SU-DHL-6 (cell line): ENCODE results near the gene DERL2.

ENCODE experiments used
- H2AFZ ChIP-seq: fragments of 200-600 bp; sonication (generic); 2 replicates; pipeline ENCODE4 v1.6.1; 2014; ENCODE audit warnings: low read depth, mild to moderate bottlenecking, moderate library complexity, mixed read lengths, antibody characterized with exemption, low read length; ENCODE audit not compliant: severe bottlenecking
- H3F3A ChIP-seq: fragments of 200-600 bp; shearing (Covaris generic); 2 replicates; pipeline ENCODE4 v1.6.0; 2016; ENCODE audit warnings: antibody characterized with exemption, mild to moderate bottlenecking; ENCODE audit not compliant: insufficient read depth
- H3K27ac ChIP-seq: fragments of 200-600 bp; sonication (generic); 2 replicates; pipeline ENCODE4 v1.5.1; 2016; ENCODE audit warnings: low read depth, mild to moderate bottlenecking, low read length, moderate library complexity, mixed read lengths
- H3K27me3 ChIP-seq: fragments of 200-600 bp; sonication (generic), shearing (Covaris generic); 2 replicates; pipeline ENCODE4 v1.6.0; 2014; ENCODE audit warnings: mild to moderate bottlenecking, low read length
- H3K36me3 ChIP-seq: fragments of 200-600 bp; sonication (generic); 2 replicates; pipeline ENCODE4 v1.6.1; 2014; ENCODE audit warnings: mild to moderate bottlenecking, low read length, mixed read lengths
- H3K4me2 ChIP-seq: fragments of 300-600, 200-600 bp; shearing (Covaris generic), sonication (generic); 2 replicates; pipeline ENCODE4 v1.6.0; 2014; ENCODE audit warnings: low read length, low read depth, mild to moderate bottlenecking; ENCODE audit not compliant: poor library complexity, severe bottlenecking
- H3K4me3 ChIP-seq: fragments of 200-600 bp; sonication (generic); 2 replicates; pipeline ENCODE4 v1.5.1; 2014; ENCODE audit warnings: antibody characterized with exemption, low read length, mild to moderate bottlenecking, mixed read lengths; ENCODE audit not compliant: insufficient read depth, poor library complexity, severe bottlenecking
- H3K79me2 ChIP-seq: fragments of 200-600 bp; sonication (generic); 2 replicates; pipeline ENCODE4 v1.6.1; 2014; ENCODE audit warnings: mild to moderate bottlenecking, low read length, moderate library complexity; ENCODE audit not compliant: insufficient read depth
- H3K9ac ChIP-seq: fragments of 200-600 bp; sonication (generic); 2 replicates; pipeline ENCODE4 v1.7.0; 2014; ENCODE audit warnings: mild to moderate bottlenecking, low read length
- H3K9me2 ChIP-seq: fragments of 200-600 bp; sonication (generic); replicated peaks from 2 replicates; pipeline ENCODE4 v1.6.1; 2014; ENCODE audit warnings: low read length; ENCODE audit not compliant: insufficient read depth
- H3K9me3 ChIP-seq: fragments of 200-600 bp; sonication (generic); 2 replicates; pipeline ENCODE4 v1.6.1; 2014; ENCODE audit warnings: low read length, mixed read lengths; ENCODE audit not compliant: insufficient read depth
- H4K20me1 ChIP-seq: fragments of 200-600 bp; sonication (generic); 2 replicates; pipeline ENCODE4 v1.6.1; 2014; ENCODE audit warnings: low read depth, mild to moderate bottlenecking, antibody characterized with exemption, low read length, moderate library complexity, mixed read lengths
- EZH2phosphoT487 ChIP-seq: fragments of 200-600 bp; sonication (generic), shearing (Covaris generic); conservative IDR thresholded peaks from 2 replicates; pipeline ENCODE4 v1.6.1; 2018; ENCODE audit warnings: mild to moderate bottlenecking, antibody characterized with exemption, low read length, moderate library complexity, mixed read lengths
- TF ChIP-seq, protein P1 (sequence below): fragments of 200-600 bp; sonication (generic); IDR thresholded peaks from one replicate; pipeline ENCODE4 v1.5.1; 2017; ENCODE audit warnings: antibody characterized with exemption, mild to moderate bottlenecking, low read length, moderate library complexity; ENCODE audit not compliant: insufficient read depth, poor library complexity, severe bottlenecking

The DERL2 gene

DNA sequence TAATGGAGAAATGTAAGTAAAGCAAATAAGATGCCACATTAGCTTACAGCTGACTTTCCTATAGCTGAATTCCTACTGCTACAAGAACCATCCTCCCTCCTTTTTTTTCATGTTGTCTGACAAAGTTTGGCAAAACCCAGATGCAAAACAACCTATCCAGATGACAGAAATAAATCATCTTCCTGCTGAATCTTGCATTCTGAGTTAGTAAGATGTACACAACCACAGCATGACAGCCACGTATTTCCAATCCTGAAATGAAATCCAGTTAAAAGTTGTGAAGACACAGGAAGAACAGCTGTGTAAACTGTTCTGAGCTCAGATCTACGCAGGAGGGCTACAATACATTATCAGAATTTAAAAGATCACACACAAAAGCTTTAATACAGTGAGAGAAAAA is 12.1 kb downstream of the DERL2 start:
- Histone ChIP-seq H3K79me2 (no peaks in the 10 kb centered on the region; the same call in 1 of the 2 replicates), H3K9me2 (no peaks in the 10 kb centered on the region), H3K27me3 (no peaks in the 10 kb centered on the region), H3K4me3 (no peak overlapping the region), H2AFZ (no peak overlapping the region), H3K4me2 (no peak overlapping the region), H3F3A (peaks cover 23% of the 10 kb centered on the region), H3K9ac (no peak overlapping the region), H4K20me1 (no peaks in the 10 kb centered on the region), H3K36me3 (peaks cover 33% of the 10 kb centered on the region), H3K9me3 (no peaks in the 10 kb centered on the region), H3K27ac (no peak overlapping the region)
- TF ChIP-seq, protein P1, sequence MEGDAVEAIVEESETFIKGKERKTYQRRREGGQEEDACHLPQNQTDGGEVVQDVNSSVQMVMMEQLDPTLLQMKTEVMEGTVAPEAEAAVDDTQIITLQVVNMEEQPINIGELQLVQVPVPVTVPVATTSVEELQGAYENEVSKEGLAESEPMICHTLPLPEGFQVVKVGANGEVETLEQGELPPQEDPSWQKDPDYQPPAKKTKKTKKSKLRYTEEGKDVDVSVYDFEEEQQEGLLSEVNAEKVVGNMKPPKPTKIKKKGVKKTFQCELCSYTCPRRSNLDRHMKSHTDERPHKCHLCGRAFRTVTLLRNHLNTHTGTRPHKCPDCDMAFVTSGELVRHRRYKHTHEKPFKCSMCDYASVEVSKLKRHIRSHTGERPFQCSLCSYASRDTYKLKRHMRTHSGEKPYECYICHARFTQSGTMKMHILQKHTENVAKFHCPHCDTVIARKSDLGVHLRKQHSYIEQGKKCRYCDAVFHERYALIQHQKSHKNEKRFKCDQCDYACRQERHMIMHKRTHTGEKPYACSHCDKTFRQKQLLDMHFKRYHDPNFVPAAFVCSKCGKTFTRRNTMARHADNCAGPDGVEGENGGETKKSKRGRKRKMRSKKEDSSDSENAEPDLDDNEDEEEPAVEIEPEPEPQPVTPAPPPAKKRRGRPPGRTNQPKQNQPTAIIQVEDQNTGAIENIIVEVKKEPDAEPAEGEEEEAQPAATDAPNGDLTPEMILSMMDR = no peak
- no peak for TF ChIP-seq EZH2phosphoT487

DNA sequence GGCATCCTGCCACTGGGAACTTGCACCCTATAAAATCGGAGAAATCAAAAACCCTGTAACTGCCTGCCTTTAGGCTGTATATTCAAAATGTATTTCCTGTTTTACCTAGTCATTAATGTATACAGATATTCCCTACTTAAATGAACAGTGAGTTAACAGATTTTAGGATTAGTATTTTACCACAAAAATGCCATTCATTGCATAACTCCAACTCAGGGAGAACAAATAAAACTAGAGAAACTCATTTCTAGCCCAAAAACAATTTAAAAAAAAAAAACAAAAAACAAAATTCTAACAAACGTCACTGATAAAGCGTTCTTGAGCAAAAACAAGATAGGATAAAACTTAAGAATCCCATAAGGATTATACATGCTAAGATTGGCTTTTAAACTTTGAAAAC is 13.5 kb downstream of the DERL2 start:
- no peaks in the 10 kb centered on the region for H3K27me3 ChIP-seq
- peaks cover 11% of the 10 kb centered on the region for H3K79me2 ChIP-seq
- H2AFZ ChIP-seq = no peak overlapping the region
- TF ChIP-seq EZH2phosphoT487 = no peak
- TF ChIP-seq, protein P1 = no peak
- H3K36me3 ChIP-seq = peaks cover 19% of the 10 kb centered on the region
- no peak overlapping the region for H3K27ac ChIP-seq
- no peak overlapping the region for H3K4me2 ChIP-seq
- H3F3A ChIP-seq = peaks cover 23% of the 10 kb centered on the region
- no peaks in the 10 kb centered on the region for H4K20me1 ChIP-seq
- no peaks in the 10 kb centered on the region for H3K9me3 ChIP-seq
- no peaks in the 10 kb centered on the region for H3K9me2 ChIP-seq
- no peak overlapping the region for H3K9ac ChIP-seq
- no peak overlapping the region for H3K4me3 ChIP-seq

DNA sequence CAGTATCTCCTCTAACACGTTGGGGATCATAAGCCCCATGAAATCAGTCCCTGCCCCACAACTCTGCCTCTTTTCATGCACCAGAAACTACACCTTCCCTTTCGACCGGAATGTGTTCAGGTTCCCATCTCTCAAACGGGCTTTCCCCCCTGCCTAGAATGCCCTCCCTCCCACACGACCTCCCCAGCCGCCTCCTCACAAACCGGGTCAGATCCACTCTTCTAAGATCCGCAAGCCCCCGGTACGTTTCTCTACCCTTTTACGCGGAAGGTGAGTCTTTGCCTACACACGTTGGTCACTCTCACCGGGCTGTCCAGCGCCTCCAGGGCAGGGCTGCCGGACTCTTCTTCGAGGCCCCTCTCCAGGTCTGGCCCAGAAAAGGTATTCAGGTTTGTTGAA is 17.9 kb downstream of the DERL2 start:
- H3K27me3 ChIP-seq = no peaks in the 10 kb centered on the region
- H3K27ac ChIP-seq = peak overlapping the region; percentile 59
- H3K4me2 ChIP-seq = peak overlapping the region; percentile 81
- peaks cover 22% of the 10 kb centered on the region for H3F3A ChIP-seq
- H3K9me2 ChIP-seq = no peaks in the 10 kb centered on the region
- H4K20me1 ChIP-seq = peaks cover 3% of the 10 kb centered on the region; the same call in 1 of the 2 replicates
- H3K9me3 ChIP-seq = no peaks in the 10 kb centered on the region
- H3K4me3 ChIP-seq = peak overlapping the region; percentile 80
- H3K9ac ChIP-seq = peak overlapping the region; percentile 94
- no peak for TF ChIP-seq EZH2phosphoT487
- TF ChIP-seq, protein P1 = no peak
- H3K36me3 ChIP-seq = peaks cover 4% of the 10 kb centered on the region; the same call in 1 of the 2 replicates
- H3K79me2 ChIP-seq = peaks cover 55% of the 10 kb centered on the region
- peak overlapping the region; percentile 38 for H2AFZ ChIP-seq
